Loucy (cell line): ENCODE measurements around the gene GDPD5.
A peak's percentile ranks its signal among the peaks of the same experiment; 100 is the strongest.

ENCODE experiments used
- H2AFZ ChIP-seq: fragments of 200-600 bp; sonication (generic); 2 replicates; pipeline ENCODE4 v1.6.0; 2016; ENCODE audit warnings: antibody characterized with exemption, mild to moderate bottlenecking, low read length, moderate library complexity
- H3F3A ChIP-seq: fragments of 200-600 bp; 2 replicates; pipeline ENCODE4 v1.6.0; 2016; ENCODE audit warnings: antibody characterized with exemption, low read depth, mild to moderate bottlenecking
- H3K27me3 ChIP-seq: fragments of 200-600 bp; sonication (generic); 2 replicates; pipeline ENCODE4 v1.6.1; 2014; ENCODE audit warnings: low read length, mild to moderate bottlenecking; ENCODE audit not compliant: insufficient read depth, poor library complexity, severe bottlenecking
- H3K36me3 ChIP-seq: fragments of 200-600 bp; sonication (generic); 2 replicates; pipeline ENCODE4 v1.6.1; 2016; ENCODE audit warnings: low read length; ENCODE audit not compliant: insufficient read depth
- H3K4me1 ChIP-seq: fragments of 200-600 bp; sonication (generic); 2 replicates; pipeline ENCODE4 v1.5.1; 2014; ENCODE audit warnings: low read length, mild to moderate bottlenecking; ENCODE audit not compliant: insufficient read depth, poor library complexity, severe bottlenecking
- H3K4me2 ChIP-seq: fragments of 200-600 bp; sonication (generic); 2 replicates; pipeline ENCODE4 v1.6.0; 2014; ENCODE audit warnings: antibody characterized with exemption, low read length, low read depth, mild to moderate bottlenecking; ENCODE audit not compliant: poor library complexity, severe bottlenecking
- H3K4me3 ChIP-seq: fragments of 200-600 bp; sonication (generic); 2 replicates; pipeline ENCODE4 v1.5.1; 2014; ENCODE audit warnings: low read length, mild to moderate bottlenecking, mixed read lengths; ENCODE audit not compliant: poor library complexity, severe bottlenecking
- H3K79me2 ChIP-seq: fragments of 200-600 bp; sonication (generic); 2 replicates; pipeline ENCODE4 v1.6.1; 2014; ENCODE audit warnings: low read length; ENCODE audit not compliant: insufficient read depth
- H3K9ac ChIP-seq: fragments of 200-600 bp; sonication (generic); 2 replicates; pipeline ENCODE4 v1.6.0; 2014; ENCODE audit warnings: mild to moderate bottlenecking, low read depth, low read length, moderate library complexity; ENCODE audit not compliant: poor library complexity, severe bottlenecking
- H3K9me2 ChIP-seq: fragments of 200-600 bp; sonication (generic); replicated peaks from 2 replicates; pipeline ENCODE4 v1.6.1; 2016; ENCODE audit warnings: low read depth, low read length, mixed read lengths
- H3K9me3 ChIP-seq: fragments of 200-600 bp; sonication (generic); 2 replicates; pipeline ENCODE4 v1.6.1; 2014; ENCODE audit warnings: mild to moderate bottlenecking, antibody characterized with exemption, low read length, low read depth; ENCODE audit not compliant: insufficient read depth
- H4K20me1 ChIP-seq: fragments of 200-600 bp; sonication (generic); 2 replicates; pipeline ENCODE4 v1.6.0; 2014; ENCODE audit warnings: antibody characterized with exemption, low read length, mild to moderate bottlenecking; ENCODE audit not compliant: insufficient read depth, poor library complexity, severe bottlenecking
- CTCF ChIP-seq: fragments of 200-600 bp; sonication (generic); conservative IDR thresholded peaks from 2 replicates; pipeline ENCODE4 v1.5.1; 2014; ENCODE audit warnings: mild to moderate bottlenecking, antibody characterized with exemption, low read length
- EZH2phosphoT487 ChIP-seq: fragments of 200-600 bp; IDR thresholded peaks from 2 replicates; pipeline ENCODE4 v1.6.1; 2018; ENCODE audit warnings: antibody characterized with exemption, mild to moderate bottlenecking, moderate library complexity, borderline replicate concordance

Gene GDPD5

GRCh38 chr11:75562836-75563484 is 37.2 kb upstream of the GDPD5 start:
- Histone ChIP-seq H3K4me3 (peak overlapping the region; percentile 78), H2AFZ (peak overlapping the region; percentile 92), H3K4me1 (peaks cover 4% of the 10 kb centered on the region), H3K9me3 (no peaks in the 10 kb centered on the region), H3K4me2 (peak overlapping the region; percentile 71), H3K9ac (peak overlapping the region; percentile 77), H4K20me1 (no peaks in the 10 kb centered on the region), H3F3A (no peaks in the 10 kb centered on the region), H3K79me2 (no peaks in the 10 kb centered on the region), H3K36me3 (no peaks in the 10 kb centered on the region), H3K9me2 (no peaks in the 10 kb centered on the region), H3K27me3 (peaks cover 21% of the 10 kb centered on the region)
- TF ChIP-seq EZH2phosphoT487: no peak
- TF ChIP-seq CTCF: no peak

- peaks cover 23% of the 10 kb centered on the region for H3K27me3 ChIP-seq
- TF ChIP-seq CTCF (no peak), EZH2phosphoT487 (no peak)
- H3K4me1 ChIP-seq: peaks cover 4% of the 10 kb centered on the region
- no peaks in the 10 kb centered on the region for H3K9me3 ChIP-seq
- no peaks in the 10 kb centered on the region for H3K79me2 ChIP-seq
- no peaks in the 10 kb centered on the region for H3F3A ChIP-seq
- H3K4me3 ChIP-seq: peak within 1 kb of the TSS; percentile 78
- no peaks in the 10 kb centered on the region for H4K20me1 ChIP-seq
- no peaks in the 10 kb centered on the region for H3K36me3 ChIP-seq
- H3K9me2 ChIP-seq: no peaks in the 10 kb centered on the region
- H3K4me2 ChIP-seq: peak within 1 kb of the TSS; percentile 71
- peak within 1 kb of the TSS; percentile 92 for H2AFZ ChIP-seq
- peak within 1 kb of the TSS; percentile 77 for H3K9ac ChIP-seq
Observed at GRCh38 chr11:75562048-75562835, 36.5 kb upstream of the GDPD5 start, which contains the start of gene SERPINH1. Gene SERPINH1 (plus strand): TSS chr11:75562253. CDS start chr11:75566350, 4,097 bp downstream.

- H3K4me2 ChIP-seq: peak overlapping the region; percentile 71
- H3K27me3 ChIP-seq: peaks cover 30% of the 10 kb centered on the region
- no peaks in the 10 kb centered on the region for H3K36me3 ChIP-seq
- H3K9me3 ChIP-seq: no peaks in the 10 kb centered on the region
- peak overlapping the region; percentile 92 for H2AFZ ChIP-seq
- H4K20me1 ChIP-seq: no peaks in the 10 kb centered on the region
- no peaks in the 10 kb centered on the region for H3F3A ChIP-seq
- peaks cover 4% of the 10 kb centered on the region for H3K4me1 ChIP-seq
- H3K79me2 ChIP-seq: no peaks in the 10 kb centered on the region
- peak overlapping the region; percentile 77 for H3K9ac ChIP-seq
- H3K9me2 ChIP-seq: no peaks in the 10 kb centered on the region
- TF ChIP-seq CTCF (no peak), EZH2phosphoT487 (no peak)
- peak overlapping the region; percentile 78 for H3K4me3 ChIP-seq
Observed at GRCh38 chr11:75561426-75562047, 35.8 kb upstream of the GDPD5 start.
